Left renal pelvis (tissue), 4 donors: ENCODE data around the gene STX7. TPM values are rescaled to one million over a fixed set of nuclear protein-coding genes. Genes with fewer than 3 reads are reported as not detected.

ENCODE experiments used
- DNase-seq, 4 donors: peaks; one replicate each; pipeline ENCODE4 v3.0.0-alpha.2; 2013; ENCODE audit warnings: low read depth in 4 of 4, low spot score in 3 of 4
- polyA plus RNA-seq, 4 donors: library from polyadenylated mRNA; unstranded; fragments of 120-200 nt; gene quantifications; one replicate each; pipeline ENCODE4 v1.2.1, GENCODE V29; 2013; ENCODE audit not compliant: insufficient read length in 4 of 4

Gene STX7
- polyA plus RNA-seq, 4 donors, result 75.9 to 98.3 (median 91.4) TPM

DNA sequence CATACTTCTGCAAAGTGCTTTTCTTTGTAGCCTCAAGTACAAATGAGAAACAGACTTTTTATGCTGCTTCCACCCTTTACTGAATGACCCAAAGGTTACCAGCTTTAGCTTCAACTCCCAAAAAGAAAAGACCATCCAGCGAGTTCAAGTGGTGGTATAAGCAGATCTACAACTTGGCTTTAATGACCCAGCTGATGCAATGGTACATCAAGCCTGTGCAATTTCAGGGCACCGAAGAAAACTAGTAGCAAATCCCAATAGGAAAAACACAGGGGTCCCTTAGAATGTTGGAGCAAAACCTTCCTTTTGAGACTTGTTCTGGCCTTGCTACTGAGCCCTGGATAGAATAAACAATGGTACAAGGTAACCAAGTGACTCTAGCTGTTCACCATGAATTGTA, 33.8 kb downstream of the STX7 start:
- no peak for DNase-seq

DNA sequence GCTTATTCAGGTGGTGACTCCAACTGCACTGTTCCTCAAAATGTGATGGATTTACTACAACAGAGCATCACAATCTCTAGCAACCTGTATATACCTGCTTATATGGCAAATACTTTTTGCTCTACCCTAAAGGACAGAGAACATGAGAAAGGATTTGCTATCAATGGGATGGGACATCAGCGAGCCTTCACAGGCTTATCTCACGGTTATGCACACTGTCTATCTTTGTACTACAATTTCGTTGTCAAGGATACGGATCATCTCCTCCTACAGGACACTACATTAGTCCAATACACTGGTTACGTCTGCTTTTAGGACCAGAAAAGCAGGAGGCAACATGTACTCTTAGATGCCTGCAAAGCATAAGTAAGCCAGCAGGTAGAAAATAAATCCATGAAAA, 34.2 kb downstream of the STX7 start:
- DNase-seq, result no peak

DNA sequence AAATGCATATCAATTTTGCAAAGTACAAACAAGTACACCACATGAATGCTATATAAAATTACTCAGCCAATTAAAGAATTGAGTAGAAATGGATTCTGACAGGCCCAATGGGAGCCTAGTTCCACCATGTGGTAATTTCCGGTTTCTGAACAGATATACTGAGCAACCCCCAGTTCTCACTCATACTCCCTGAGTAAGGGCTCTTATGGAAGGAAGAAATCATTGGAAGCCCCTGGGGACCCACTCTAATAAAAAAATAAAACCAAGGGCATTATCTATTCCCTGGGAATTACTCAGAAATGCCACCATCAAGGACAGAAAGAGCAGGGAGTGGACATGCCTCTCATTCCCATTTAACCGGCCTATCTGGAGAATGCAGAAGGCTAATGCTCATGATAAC, 34.6 kb downstream of the STX7 start:
- DNase-seq, result no peak

DNA sequence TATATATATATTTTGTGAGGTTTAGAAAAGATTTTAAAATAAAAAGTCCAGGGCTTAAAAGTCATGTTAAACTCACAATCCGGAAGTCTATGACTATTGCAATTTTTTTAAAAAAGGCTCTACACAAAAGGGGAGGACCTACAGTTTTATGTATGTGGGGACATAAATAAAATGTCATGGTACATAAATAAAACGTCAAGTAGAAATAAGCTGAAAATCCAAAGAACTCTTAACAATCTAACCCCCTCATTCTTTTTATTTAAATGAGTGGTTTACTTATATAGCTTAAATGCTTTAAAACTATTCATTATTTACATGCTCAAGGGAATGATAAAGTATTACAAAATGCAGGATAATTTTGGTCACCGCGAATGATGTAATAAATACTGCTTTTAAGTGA, 36.2 kb downstream of the STX7 start:
- DNase-seq, result no peak

DNA sequence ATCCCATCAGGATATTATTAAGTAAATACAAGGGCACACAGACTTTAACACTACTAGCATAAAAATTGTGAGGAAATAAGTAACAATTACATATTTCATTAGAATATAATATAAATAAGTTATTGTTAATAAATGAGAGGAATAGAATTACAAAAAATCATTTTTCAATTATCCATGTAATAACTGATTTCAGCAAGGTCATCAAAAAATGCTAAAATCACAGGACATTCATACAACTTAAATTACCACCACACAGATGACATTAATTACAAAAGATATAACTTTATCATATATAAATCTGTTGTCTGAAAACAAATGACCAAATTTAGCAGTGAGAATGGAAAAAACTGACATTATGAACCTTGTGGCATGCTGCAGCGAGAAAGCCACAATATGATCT, 37.0 kb downstream of the STX7 start:
- DNase-seq, result no peak

DNA sequence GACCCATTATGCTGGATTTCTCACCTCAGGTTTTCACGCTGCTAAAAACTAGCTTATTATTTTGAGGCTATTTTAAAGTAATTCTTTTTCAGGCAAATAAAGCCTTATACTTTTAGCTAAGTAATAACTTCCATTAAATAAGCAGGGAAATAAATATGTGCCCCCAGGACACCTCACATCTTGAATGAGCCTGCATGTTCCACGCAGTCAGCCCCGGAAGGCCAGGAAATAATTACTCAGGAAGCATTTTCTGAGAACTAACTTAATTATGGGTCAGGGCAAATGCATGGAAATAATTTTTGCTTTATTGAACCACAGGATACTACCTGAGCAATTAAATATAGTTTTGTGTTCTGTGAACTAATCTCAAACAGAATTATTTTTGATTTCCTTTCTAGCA, 41.1 kb downstream of the STX7 start:
- DNase-seq, result no peak

DNA sequence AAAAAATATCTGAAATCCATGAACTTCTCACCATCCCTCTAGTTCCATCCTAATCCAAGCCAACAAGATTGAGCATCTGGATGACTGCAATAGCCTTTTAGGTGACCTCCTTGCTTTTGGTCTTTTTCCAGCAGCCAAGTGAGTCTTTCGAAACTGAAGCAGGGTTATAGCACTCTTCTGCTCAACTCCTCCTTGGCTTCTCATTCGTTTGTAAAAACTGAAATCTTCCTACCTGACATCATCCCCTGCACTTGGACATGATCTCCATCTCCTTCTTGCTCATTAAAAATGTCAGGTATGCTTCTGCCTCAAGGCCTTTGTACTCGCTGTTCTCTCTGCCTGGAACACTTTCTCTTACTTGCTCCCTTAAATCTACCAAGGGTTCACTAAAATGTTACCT, 46.0 kb downstream of the STX7 start:
- no peak for DNase-seq

DNA sequence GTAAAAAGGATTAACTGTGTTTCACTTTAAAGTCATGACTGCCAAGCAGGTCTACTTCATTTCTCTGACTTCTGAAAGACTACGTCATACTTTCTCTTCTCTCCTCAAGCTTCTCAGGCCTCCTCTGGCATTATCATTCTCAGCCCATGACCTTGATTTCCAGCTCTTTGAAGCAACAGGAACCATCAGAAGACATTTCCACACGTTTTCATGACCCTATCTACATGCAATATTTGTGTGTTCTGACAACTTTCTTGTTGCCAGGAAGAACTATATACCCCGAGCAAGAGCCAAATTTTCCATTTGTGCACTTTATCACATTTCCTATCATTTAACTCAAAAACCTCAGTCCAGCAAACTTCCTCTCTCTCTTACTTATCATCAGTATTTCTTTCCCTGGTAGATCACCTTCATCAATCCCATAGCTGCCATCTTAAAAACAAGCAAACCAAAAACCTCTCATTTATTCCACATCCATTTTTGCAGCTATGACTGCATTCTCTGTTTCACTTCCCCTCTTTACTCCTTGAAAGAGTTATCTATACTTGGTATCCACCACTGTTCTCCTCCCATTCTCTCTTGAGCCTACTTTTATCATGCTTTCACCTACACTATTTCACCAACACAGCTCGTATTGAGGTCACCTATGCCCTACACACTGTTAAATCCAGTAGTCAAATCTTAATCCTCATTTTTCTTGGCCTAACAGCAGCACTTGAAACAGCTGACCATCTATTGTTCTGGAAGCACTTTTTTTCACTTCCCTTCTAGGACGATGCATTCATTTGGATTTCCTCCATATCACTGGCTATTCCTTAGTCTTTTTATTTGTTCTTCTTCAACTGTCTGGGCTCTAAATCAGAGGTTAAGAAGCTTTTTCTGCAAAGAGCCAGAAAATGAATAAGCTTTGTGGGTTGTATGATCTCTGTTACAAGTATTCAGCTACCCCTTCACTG, 47.1 kb downstream of the STX7 start:
- no peak for DNase-seq

DNA sequence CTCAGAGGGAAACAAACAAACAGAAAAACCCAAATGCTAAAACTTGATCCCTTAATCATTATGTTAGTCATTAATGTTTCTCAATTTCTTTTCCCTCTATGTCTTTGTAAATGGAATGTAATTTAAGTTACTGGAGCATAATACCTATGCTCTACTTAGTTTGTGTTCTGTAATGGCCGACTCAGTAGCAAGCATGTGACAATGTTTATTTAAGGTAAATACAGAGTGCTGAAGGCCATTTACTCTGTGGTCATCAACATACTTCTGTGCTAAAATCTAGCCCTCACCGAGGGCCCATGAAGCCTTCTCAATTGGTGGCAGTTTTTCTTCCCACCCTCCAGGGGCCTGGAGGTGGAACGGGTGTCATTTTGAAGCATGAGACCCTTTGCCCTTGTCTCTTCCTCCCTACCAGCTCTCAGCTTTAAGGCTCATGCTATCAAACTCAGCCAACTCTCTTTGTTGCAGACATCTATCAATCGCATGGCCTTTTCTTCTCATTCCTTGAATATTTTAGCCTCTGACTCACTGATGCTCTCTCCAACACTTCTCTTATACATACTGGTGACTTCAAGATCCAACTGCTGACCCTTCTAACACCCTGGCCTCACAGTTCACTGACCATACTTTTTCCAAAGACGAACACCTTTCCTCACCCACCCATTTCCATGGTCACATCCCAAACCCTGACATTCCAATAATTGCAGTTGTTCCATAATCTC, 48.2 kb downstream of the STX7 start:
- no peak for DNase-seq

DNA sequence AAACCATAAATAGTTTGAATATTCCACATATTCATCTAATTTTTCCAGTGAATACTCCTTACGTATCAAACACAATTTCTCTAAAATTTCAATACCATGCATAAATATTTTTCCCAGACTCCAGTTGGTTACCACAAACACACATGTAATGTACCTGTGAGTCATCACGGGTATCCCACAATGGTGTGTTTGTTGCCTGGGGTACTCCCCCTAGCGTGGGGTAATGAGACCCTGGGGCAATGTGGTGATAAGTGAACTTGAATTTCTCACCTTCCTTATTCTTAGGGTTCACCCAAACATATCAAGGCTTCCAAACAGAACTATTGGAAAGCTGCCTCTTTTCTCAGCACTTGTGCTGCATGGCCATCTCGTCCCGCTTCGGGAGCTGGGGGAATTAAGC, 51.0 kb downstream of the STX7 start:
- DNase-seq, result no peak

DNA sequence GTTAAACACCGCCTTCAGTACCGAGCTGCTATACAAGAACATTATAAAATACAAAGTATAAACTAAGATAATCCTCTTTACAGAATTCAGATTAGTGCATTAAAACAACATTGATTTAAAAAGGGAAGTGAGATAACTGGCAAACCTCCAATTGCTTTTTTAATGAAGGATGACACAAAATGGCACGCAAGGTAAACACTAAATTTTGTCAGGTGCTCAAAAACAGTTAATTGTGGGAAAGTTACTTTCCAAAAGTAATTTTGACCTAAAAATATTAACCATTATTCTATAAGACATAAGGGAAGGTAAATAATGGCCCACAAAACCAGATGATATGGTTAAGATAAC, 53.3 kb downstream of the STX7 start:
- no peak for DNase-seq

DNA sequence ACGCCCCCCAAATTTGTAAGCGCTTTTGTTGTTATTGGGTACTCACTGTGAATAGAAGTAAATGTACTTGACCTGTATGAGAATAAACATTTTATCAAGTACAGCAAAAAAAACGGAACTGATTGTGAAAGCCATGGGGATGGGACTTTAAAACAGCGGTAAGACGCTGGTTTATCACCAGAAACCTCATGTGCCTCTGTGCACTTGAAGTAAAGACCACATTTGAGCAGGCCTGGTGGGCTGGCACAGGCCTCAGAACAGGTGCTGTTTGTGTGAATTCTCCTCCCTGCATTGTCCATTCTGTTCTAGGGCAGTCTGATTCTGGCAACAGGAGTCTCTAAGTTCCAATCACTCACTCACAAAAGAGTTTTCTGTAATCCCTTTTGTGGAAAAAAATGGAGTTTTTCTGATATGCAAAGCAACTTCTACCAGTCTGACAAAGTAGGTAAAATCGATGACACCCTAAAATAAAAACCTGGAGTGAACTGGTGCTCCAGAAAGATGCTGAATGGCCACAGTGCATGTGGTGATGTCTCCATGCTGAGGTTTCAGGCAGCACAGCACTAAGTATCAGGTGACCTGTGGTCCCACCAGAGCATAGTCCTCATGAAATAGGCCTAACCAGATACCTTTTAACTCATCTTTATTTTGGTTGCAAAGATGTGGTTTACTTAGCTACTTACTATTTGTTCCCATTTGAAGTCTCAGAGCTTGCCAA, 53.9 kb downstream of the STX7 start:
- DNase-seq, result no peak

DNA sequence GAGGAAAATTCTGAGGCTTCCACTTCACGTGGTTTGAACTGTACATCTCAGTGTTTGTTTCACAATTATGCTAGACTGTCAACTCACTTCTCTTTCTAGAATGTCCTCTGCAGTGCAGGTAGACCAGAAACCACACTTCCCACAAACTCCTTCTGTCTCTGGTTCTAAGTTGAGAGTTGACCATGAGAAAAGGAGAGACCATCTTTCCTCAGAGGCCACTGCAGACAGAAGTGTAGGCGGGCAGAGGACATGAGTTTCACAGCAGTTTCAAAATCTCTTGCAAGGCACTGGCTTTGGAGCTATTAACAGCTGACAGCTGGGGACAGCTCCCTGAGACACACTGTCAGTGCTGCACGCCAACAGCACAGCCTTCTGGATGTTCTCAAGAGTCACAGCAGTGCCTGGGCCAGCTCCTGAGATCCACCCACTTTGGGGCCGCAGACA, 56.2 kb downstream of the STX7 start:
- DNase-seq, result no peak

DNA sequence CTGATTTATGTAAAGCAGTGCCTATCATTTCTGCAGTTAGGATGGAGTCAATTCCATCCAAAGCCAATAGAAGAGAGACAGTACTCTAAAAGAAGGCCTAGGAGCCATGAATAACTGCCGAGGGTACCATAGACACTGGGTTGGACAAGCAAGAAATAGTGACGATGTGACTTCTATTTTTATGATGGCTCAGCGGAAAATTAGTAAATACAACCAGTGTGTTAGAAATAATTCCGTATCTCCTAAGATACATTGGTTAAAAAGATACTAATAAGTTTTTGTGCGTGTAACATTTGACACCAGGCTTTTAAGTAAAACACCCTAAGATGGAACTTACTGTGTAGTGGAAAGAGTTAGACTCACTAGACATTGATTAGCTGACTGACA, 66.1 kb downstream of the STX7 start:
- DNase-seq, result no peak

DNA sequence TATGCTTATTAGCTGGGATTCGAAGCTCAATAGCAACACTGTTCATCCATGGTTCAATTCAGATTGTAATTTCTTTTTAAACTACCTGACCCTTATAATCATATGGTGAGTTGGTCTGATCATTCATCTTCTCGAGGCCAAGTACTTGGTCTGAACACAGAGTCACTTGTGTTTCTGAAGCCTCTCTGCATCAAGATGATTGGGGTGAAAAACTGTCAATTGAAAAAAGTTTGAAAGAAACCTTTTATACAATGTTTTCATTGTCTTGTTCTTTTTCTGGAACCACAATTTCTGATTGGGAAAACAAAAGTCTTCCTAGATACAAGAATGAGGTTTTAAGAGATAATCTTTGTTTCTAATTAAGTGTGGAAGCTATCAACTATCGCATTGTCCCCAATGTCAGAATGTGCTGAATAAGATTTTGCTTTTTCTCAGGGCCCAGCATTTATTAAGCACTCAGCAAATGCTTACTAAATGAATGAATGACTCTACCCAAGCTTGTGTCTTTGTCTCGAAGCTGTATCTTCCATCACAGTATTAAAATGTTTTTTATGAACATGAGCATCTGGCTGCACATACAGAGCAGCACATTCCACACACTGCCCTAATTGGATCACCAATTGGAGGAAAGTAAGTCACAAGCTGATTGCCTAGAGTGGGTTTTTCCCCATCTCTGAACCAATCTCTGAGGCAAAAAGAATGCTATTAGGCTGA, 66.6 kb downstream of the STX7 start:
- DNase-seq, result no peak

DNA sequence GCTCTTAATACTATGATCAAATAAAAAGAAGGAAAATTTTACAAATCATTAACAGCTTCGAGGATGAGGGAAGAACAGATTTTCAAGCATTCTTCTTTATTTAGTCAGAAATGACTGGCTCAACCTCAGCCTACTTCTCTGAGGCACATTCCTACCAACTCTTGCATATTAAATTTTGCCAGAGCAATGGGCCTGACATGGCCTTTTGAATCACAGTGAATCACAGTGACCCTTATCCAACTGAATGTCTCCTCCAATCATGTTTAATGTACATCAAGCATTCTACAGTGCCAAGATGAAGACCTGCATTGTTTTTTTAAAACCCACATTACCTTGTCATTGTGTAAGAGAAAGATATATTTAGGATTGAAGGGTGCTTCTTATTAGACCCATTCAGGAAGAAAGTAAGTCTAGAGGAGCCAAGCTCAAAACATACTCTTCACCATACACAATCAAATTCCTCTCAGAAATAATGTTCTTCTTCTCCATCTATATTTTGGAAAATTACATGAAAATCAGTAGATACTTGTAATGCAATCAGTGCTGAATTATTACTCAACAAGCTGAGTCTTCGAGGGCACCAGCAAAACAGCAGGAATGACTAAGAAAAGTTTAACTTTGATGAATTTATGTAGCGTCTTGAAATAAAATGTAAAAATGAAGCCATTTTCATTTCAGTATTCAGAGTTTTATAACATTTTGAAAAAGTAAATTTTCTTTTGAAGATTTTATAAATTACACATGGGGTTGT, 67.5 kb downstream of the STX7 start:
- DNase-seq, result no peak

DNA sequence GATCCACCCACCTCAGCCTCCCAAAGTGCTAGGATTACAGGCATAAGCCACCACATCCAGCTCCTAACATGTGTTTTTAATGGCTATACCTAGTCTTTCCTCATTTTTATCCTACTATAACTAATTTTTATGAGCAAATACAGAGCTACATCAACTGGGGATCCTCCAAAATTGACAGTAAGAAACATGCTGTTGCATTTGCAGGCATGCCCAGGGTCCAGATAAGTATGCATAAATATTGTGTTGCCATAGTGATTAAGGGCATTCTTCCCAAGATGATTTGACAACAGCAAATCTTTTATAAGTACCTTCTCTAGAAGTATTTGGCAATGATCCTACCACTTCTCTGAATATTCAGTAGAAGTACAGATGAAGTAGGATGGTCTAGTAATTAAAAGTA, 69.7 kb downstream of the STX7 start:
- no peak for DNase-seq

DNA sequence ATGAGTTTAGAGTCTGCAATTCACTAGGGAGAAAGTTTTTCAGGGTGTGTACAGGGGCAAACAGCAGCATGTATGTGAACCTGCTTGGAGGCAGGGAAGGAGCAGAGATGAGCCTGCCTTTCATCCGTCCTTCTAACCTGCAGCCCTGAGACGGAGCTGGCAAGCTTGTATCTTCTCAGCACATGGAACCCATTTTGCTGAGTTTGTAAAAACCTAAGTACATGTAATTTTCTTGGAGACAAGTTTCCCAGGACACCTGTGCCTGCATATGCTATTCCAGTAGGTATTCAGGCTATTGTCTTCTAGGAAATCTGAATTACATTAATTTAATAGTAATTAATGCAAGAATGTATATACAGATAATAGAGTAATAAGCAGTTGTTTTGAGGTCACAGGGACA, 82.8 kb downstream of the STX7 start:
- DNase-seq, result no peak

DNA sequence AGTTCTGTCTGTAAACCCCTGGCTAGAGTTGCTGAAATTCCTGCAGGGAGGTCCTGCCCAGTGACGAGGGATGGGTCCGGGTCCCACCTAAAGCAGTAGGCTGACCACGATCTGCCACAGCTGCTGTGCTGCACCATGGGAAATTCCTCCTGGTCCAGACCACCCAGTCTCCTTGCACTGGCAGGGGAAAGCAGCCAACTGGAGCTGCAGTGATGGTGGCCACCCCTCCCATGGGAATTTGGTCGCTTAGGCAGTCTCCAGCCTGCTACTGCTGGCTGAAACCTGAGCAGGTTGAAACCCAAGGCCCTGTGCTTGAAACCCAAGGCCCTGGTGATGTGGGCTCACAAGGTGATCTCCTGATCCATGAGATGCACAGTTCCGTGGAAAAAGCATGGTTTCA, 87.7 kb downstream of the STX7 start:
- no peak for DNase-seq

DNA sequence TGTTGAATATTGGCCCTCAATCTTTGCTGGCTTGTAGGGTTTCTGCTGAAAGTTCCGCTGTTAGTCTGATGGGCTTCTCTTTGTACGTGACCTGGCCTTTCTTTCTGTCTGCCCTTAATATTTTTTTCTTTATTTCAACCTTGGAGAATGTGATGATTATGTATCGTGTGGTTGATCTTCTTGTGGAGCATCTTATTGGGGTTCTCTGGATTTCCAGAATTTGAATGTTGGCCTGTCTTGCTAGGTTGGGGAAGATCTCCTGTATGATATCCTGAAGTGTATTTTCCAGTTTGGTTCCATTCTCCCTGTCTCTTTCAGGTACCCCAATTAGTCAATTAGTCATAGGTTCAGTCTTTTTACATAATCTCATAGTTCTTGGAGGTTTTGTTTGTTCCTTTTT, 89.1 kb downstream of the STX7 start:
- no peak for DNase-seq
